MM.1S (cell line): ENCODE results near the gene ADRA2B.

Experiments used
- DNase-seq: peaks from one replicate; pipeline ENCODE4 v3.0.0-alpha.2; 2015
- H2AFZ ChIP-seq: fragments of 300-600 bp; sonication (generic); 2 replicates; pipeline ENCODE4 v1.6.0; 2016; ENCODE audit warnings: antibody characterized with exemption, low read length
- H3F3A ChIP-seq: fragments of 300-600 bp; sonication (generic); 2 replicates; pipeline ENCODE4 v1.6.1; 2016; ENCODE audit warnings: mild to moderate bottlenecking, antibody characterized with exemption, low read length, moderate library complexity, mixed read lengths; ENCODE audit not compliant: insufficient read depth
- H3K27ac ChIP-seq: fragments of 300-600 bp; sonication (generic); 2 replicates; pipeline ENCODE4 v1.5.1; 2016; ENCODE audit warnings: mild to moderate bottlenecking, low read length
- H3K27me3 ChIP-seq: fragments of 300-600 bp; sonication (generic); replicated peaks from 2 replicates; pipeline ENCODE4 v1.6.0; 2016; ENCODE audit warnings: low read length; ENCODE audit not compliant: insufficient read depth
- H3K36me3 ChIP-seq: fragments of 300-600 bp; sonication (generic); replicated peaks from 2 replicates; pipeline ENCODE4 v1.6.1; 2016; ENCODE audit warnings: mild to moderate bottlenecking, low read length, mixed read lengths; ENCODE audit not compliant: insufficient read depth
- H3K4me1 ChIP-seq: fragments of 300-600 bp; sonication (generic); 2 replicates; pipeline ENCODE4 v1.6.1; 2016; ENCODE audit warnings: low read length, mixed read lengths
- H3K4me2 ChIP-seq: fragments of 300-600 bp; sonication (generic); 2 replicates; pipeline ENCODE4 v1.6.0; 2016; ENCODE audit warnings: low read depth, low read length
- H3K4me3 ChIP-seq: fragments of 300-600 bp; sonication (generic); 2 replicates; pipeline ENCODE4 v1.5.1; 2016; ENCODE audit warnings: low read length, mixed read lengths
- H3K79me2 ChIP-seq: fragments of 300-600 bp; sonication (generic); 2 replicates; pipeline ENCODE4 v1.6.1; 2016; ENCODE audit warnings: mixed run types, low read length, mixed read lengths
- H3K9ac ChIP-seq: fragments of 300-600 bp; sonication (generic); 2 replicates; pipeline ENCODE4 v1.6.1; 2016; ENCODE audit warnings: low read length, mixed read lengths
- H3K9me2 ChIP-seq: fragments of 300-600 bp; sonication (generic); replicated peaks from 2 replicates; pipeline ENCODE4 v1.6.1; 2016; ENCODE audit warnings: mild to moderate bottlenecking, low read length, mixed read lengths; ENCODE audit not compliant: insufficient read depth
- H3K9me3 ChIP-seq: fragments of 300-600 bp; sonication (generic); replicated peaks from 2 replicates; pipeline ENCODE4 v1.6.1; 2016; ENCODE audit warnings: mild to moderate bottlenecking, low read length, mixed read lengths; ENCODE audit not compliant: insufficient read depth
- H4K20me1 ChIP-seq: fragments of 300-600 bp; sonication (generic); 2 replicates; pipeline ENCODE4 v1.6.1; 2016; ENCODE audit warnings: mild to moderate bottlenecking, low read length, moderate library complexity, mixed read lengths; ENCODE audit not compliant: insufficient read depth
- CTCF ChIP-seq: fragments of 300-600 bp; sonication (generic); IDR thresholded peaks from 2 replicates; pipeline ENCODE4 v1.5.1; 2016; ENCODE audit warnings: antibody characterized with exemption, low read length, mixed read lengths
- EZH2 ChIP-seq: fragments of 300-600 bp; sonication (generic); optimal IDR thresholded peaks from 2 replicates; pipeline ENCODE3; 2017; ENCODE audit warnings: low read depth, mild to moderate bottlenecking, antibody characterized with exemption, low read length, mixed read lengths
- EZH2phosphoT487 ChIP-seq: fragments of 300-600 bp; sonication (generic); IDR thresholded peaks from 2 replicates; pipeline ENCODE4 v1.6.1; 2018; ENCODE audit warnings: antibody characterized with exemption, low read length

ADRA2B gene

GRCh38 chr2:96140941-96141623 is 24.7 kb upstream of the ADRA2B start:
- no peak overlapping the region for H2AFZ ChIP-seq
- no peak for DNase-seq
- H3K4me1 ChIP-seq: peaks cover 11% of the 10 kb centered on the region
- H4K20me1 ChIP-seq: no peaks in the 10 kb centered on the region
- no peaks in the 10 kb centered on the region for H3K9me3 ChIP-seq
- H3K27me3 ChIP-seq: 0 out of 2 replicates have a peak, but pooled peaks cover 5% of the 10 kb centered on the region
- peaks cover 13% of the 10 kb centered on the region for H3K79me2 ChIP-seq
- no peaks in the 10 kb centered on the region for H3K9me2 ChIP-seq
- H3K4me3 ChIP-seq: no peak overlapping the region
- H3K4me2 ChIP-seq: no peak overlapping the region
- no peak overlapping the region for H3K27ac ChIP-seq
- no peaks in the 10 kb centered on the region for H3K36me3 ChIP-seq
- TF ChIP-seq EZH2: no peak
- TF ChIP-seq CTCF: no peak
- TF ChIP-seq EZH2phosphoT487: no peak
- peaks cover 6% of the 10 kb centered on the region for H3F3A ChIP-seq
- no peak overlapping the region for H3K9ac ChIP-seq

GRCh38 chr2:96139181-96139758 is 22.9 kb upstream of the ADRA2B start:
- Histone ChIP-seq H4K20me1 (no peaks in the 10 kb centered on the region), H3K9me3 (no peaks in the 10 kb centered on the region), H2AFZ (peak overlapping the region; percentile 60), H3K9ac (peak overlapping the region; percentile 18; the same call in 1 of the 2 replicates), H3K4me1 (peaks cover 5% of the 10 kb centered on the region; the same call in 1 of the 2 replicates), H3K4me3 (no peak overlapping the region), H3K36me3 (no peaks in the 10 kb centered on the region), H3K27ac (no peak overlapping the region), H3F3A (no peaks in the 10 kb centered on the region), H3K27me3 (peaks cover 23% of the 10 kb centered on the region; the same call in 1 of the 2 replicates), H3K4me2 (peak overlapping the region; percentile 39; the same call in 1 of the 2 replicates), H3K79me2 (peaks cover 7% of the 10 kb centered on the region), H3K9me2 (no peaks in the 10 kb centered on the region)
- DNase-seq: no peak
- no peak for TF ChIP-seq CTCF
- TF ChIP-seq EZH2: no peak
- no peak for TF ChIP-seq EZH2phosphoT487

DNA sequence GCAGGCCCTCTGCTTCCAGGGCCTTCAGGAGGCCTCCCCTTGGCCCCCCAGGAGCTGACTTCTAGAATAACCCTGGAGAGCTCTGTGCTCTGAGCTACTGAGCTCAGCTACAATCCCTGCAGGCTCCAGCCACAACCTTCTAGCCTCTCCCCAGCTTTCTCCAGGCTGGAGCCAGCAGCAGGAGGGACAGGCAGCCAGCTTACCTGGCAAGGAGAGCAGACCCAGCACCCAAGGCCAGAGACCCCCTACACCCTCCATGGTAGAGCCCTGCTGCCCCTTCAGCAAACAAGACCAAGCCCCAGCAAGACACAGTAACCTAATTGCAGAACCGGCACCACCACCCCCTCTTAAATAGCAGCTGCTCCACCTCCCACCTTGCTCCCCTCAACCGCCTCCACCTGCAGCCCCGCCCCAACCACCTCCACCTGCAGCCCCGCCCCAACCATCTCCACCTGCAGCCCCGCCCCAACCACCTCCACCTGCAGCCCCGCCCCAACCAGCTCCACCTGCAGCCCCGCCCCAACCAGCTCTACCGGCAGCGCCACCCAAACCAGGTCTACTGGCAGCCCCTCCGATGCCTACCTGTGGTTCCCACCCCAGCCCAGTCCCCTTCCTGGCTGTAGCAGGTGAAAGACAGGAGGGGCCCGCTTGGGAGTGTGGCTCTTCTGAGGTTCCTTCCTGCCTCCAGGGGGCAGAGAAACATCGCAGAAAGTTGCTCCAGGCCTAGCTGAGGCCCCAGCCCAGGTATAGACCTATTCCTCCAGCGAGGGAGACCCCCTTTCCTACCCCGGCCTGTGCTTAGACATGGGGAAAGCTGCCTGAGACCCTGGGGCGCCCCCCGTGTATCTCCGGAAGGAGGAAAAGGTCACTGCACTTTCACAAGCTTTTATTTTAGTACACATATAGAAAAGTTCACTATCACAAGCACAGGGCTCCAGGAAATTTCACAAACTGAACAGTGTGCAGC is 22.1 kb upstream of the ADRA2B start, which contains the start of gene ASTL:
TSS of gene ASTL (minus strand) at position 324 of the 967 bp plus-strand sequence. CDS start at position 258, 66 bp downstream.
- H3K4me1 ChIP-seq: peaks cover 5% of the 10 kb centered on the region; the same call in 1 of the 2 replicates
- no peaks in the 10 kb centered on the region for H3K9me3 ChIP-seq
- peak within 1 kb of the TSS; percentile 39; the same call in 1 of the 2 replicates for H3K4me2 ChIP-seq
- peak within 1 kb of the TSS; percentile 18; the same call in 1 of the 2 replicates for H3K9ac ChIP-seq
- H3K79me2 ChIP-seq: no peaks in the 10 kb centered on the region
- H3K27me3 ChIP-seq: peaks cover 23% of the 10 kb centered on the region; the same call in 1 of the 2 replicates
- H3K4me3 ChIP-seq: no peak within 1 kb of the TSS
- no peaks in the 10 kb centered on the region for H3K9me2 ChIP-seq
- no peaks in the 10 kb centered on the region for H4K20me1 ChIP-seq
- no peaks in the 10 kb centered on the region for H3F3A ChIP-seq
- H2AFZ ChIP-seq: peak within 1 kb of the TSS; percentile 60
- DNase-seq: peak; percentile 53
- TF ChIP-seq CTCF: peak; percentile 64
- TF ChIP-seq EZH2phosphoT487: no peak
- no peak within 1 kb of the TSS for H3K27ac ChIP-seq
- H3K36me3 ChIP-seq: no peaks in the 10 kb centered on the region
